ENCODE measurements around the gene NUP35.

- TF ChIP-seq POLR2A (IDR thresholded peaks at IDR 0.05; ENCODE audit: low read length) (no peak), MAZ (IDR thresholded peaks at IDR 0.05; ENCODE audit: borderline replicate concordance, low read depth, low read length) (no peak), REST (IDR thresholded peaks at IDR 0.05) (no peak), EP300 (IDR thresholded peaks at IDR 0.05) (no peak)
Measured at GRCh38 chr2:183209395-183210028, 85.3 kb downstream of the NUP35 start.

All from A549 (cell line).